ENCODE measurements around the gene FSTL5. TPM values are rescaled to one million over a fixed set of nuclear protein-coding genes. Genes with fewer than 3 reads are reported as not detected.

The FSTL5 gene
- total RNA-seq, 1 experiment from 2014 or later: not detected

DNA sequence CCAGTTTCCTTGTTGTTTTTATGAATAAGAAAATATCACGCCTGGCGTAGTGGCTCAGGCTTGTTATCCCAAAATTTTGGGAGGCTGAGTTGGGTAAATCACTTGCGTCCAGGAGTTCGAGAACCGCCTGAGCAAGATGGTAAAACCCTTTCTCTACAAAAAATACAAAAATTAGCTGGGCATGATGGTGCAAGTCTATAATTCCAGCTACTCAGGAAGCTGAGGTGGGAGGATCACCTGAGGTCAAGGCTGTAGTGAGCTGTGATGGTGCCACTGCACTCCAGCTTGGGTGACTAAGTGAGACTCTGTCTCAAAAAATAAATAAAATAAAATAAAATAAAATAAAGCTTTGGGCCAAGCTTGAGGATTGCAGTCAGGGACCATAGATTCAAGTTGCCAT, 827.2 kb downstream of the FSTL5 start:
- Mint-ChIP-seq H3K4me3 (no peak overlapping the region), H3K27ac (no peak overlapping the region), H3K9me3 (no peaks in the 10 kb centered on the region), H3K27me3 (ENCODE audit: low read depth) (no peaks in the 10 kb centered on the region), H3K36me3 (ENCODE audit: insufficient read depth in 1 of 3, low read depth in 3 of 3) (no peaks in the 10 kb centered on the region), H3K4me1 (0 out of 4 replicates have a peak, but pooled peaks cover 0 to 4% of the 10 kb centered on the region in 2 experiments)
- DNase-seq: no peak
- H3K9ac ChIP-seq (ENCODE audit: extremely low read depth, insufficient read length, low read length): no peak overlapping the region
- no peak overlapping the region for H2BK120ac ChIP-seq (ENCODE audit: low read depth, low read length, poor library complexity, severe bottlenecking)
- no peak overlapping the region for H3K23ac ChIP-seq (ENCODE audit: insufficient read length, low read depth, low read length)
- no peak overlapping the region for H3K4me2 ChIP-seq (ENCODE audit: insufficient read depth, insufficient read length, low read length)
- WGBS (ENCODE audit: extremely low coverage, insufficient read length, low lambda C conversion rate): no CpG with 5 or more reads among the region's 5 CpGs
- H3K4ac ChIP-seq (ENCODE audit: low read depth, low read length): no peak overlapping the region
- H2AFZ ChIP-seq (ENCODE audit: low read length): no peak overlapping the region
- H2BK20ac ChIP-seq (ENCODE audit: low read depth, low read length, poor library complexity, severe bottlenecking): no peak overlapping the region
- H3K4me1 ChIP-seq (ENCODE audit: insufficient read depth, low read length): no peaks in the 10 kb centered on the region
- H3K27ac ChIP-seq (ENCODE audit: insufficient read length, low read depth, low read length): no peak overlapping the region
- H3T11ph ChIP-seq (ENCODE audit: low read length): no peak overlapping the region
- no peak overlapping the region for H4K5ac ChIP-seq (ENCODE audit: insufficient read length, low read depth, low read length)
- H4K91ac ChIP-seq (ENCODE audit: insufficient read length, low read depth, low read length): no peak overlapping the region
- no peak overlapping the region for H2AK5ac ChIP-seq (ENCODE audit: insufficient read length, low read length)
- H2BK15ac ChIP-seq (ENCODE audit: low read depth, low read length): no peak overlapping the region
- H3K79me1 ChIP-seq (ENCODE audit: insufficient read depth, low read depth, low read length, poor library complexity, severe bottlenecking): no peaks in the 10 kb centered on the region
- H2BK5ac ChIP-seq (ENCODE audit: insufficient read length, low read length): no peak overlapping the region
- no peaks in the 10 kb centered on the region for H3K79me2 ChIP-seq (ENCODE audit: insufficient read depth, low read length)
- no peaks in the 10 kb centered on the region for H3K23me2 ChIP-seq (ENCODE audit: insufficient read length, low read depth, low read length, poor library complexity, severe bottlenecking)
- no peaks in the 10 kb centered on the region for H3K27me3 ChIP-seq (ENCODE audit: insufficient read depth, low read length)
- H4K8ac ChIP-seq (replicated peaks; ENCODE audit: insufficient read length, low read depth, low read length): no peak overlapping the region
- no peak overlapping the region for H3K14ac ChIP-seq (ENCODE audit: insufficient read depth, low read length)
- H4K20me1 ChIP-seq (ENCODE audit: control insufficient read depth, insufficient read depth, insufficient read length): no peaks in the 10 kb centered on the region
- no peak overlapping the region for H3K18ac ChIP-seq (ENCODE audit: insufficient read length, low read depth, low read length)
- no peak overlapping the region for H2BK12ac ChIP-seq (ENCODE audit: insufficient read length, low read depth, low read length)
- TF ChIP-seq, protein P1, sequence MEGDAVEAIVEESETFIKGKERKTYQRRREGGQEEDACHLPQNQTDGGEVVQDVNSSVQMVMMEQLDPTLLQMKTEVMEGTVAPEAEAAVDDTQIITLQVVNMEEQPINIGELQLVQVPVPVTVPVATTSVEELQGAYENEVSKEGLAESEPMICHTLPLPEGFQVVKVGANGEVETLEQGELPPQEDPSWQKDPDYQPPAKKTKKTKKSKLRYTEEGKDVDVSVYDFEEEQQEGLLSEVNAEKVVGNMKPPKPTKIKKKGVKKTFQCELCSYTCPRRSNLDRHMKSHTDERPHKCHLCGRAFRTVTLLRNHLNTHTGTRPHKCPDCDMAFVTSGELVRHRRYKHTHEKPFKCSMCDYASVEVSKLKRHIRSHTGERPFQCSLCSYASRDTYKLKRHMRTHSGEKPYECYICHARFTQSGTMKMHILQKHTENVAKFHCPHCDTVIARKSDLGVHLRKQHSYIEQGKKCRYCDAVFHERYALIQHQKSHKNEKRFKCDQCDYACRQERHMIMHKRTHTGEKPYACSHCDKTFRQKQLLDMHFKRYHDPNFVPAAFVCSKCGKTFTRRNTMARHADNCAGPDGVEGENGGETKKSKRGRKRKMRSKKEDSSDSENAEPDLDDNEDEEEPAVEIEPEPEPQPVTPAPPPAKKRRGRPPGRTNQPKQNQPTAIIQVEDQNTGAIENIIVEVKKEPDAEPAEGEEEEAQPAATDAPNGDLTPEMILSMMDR (conservative IDR thresholded peaks at IDR 0.05): no peak
- no peaks in the 10 kb centered on the region for H3K9me3 ChIP-seq (ENCODE audit: control insufficient read depth, low read depth, low read length)
- no peak overlapping the region for H3K56ac ChIP-seq (ENCODE audit: insufficient read length, low read depth, low read length)

Data from H9 (cell line).